Suppressor macrophage treated with lipopolysaccharide for 4 hours (primary cell): ENCODE data around the gene MRPL9.
"Not testable (repeated sequence)": the region's sequence is repeated elsewhere in the genome, so short reads cannot be mapped to it uniquely, and the experiment has no call there.

Experiments used
- DNase-seq: peaks from one replicate; pipeline ENCODE4 v3.0.0-alpha.2; 2020

The MRPL9 gene

DNA sequence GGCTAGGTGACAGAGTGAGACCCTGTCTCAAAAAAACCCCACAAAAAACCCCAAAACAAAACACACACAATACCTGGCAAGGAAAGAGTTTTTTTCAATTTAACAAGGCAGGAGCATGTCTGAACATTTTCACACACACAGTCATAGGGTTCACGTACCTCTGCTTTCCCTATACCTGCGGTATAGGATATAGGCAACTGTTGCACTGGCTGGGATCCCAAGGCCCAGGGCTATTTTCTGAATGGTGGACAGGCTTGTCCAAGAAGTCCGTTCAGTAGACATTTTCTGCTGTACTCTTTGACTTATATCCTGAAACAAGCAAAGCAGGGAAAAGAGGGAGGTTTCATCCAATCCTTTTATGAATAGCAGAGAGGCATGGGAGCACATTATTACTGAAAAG lies 19.4 kb upstream of the MRPL9 start:
- no peak for DNase-seq

DNA sequence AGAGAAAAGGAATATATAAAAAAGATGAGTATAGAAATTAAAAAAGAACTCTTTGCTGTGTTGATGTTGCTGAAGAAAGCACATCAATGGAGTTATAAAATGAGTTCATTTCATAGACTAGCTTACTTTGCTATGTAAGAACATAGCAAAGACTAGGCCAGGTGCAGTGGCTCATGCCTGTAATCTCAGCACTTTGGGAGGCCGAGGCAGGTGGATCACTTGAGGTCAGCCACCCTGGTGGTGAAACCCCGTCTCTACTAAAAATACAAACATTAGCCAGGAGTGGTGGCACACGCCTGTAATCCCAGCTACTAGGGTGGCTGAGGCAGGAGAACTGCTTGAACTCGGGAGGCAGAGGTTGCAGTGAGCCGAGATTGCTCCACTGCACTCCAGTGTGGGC lies 18.7 kb upstream of the MRPL9 start:
- DNase-seq: not testable (repeated sequence)

DNA sequence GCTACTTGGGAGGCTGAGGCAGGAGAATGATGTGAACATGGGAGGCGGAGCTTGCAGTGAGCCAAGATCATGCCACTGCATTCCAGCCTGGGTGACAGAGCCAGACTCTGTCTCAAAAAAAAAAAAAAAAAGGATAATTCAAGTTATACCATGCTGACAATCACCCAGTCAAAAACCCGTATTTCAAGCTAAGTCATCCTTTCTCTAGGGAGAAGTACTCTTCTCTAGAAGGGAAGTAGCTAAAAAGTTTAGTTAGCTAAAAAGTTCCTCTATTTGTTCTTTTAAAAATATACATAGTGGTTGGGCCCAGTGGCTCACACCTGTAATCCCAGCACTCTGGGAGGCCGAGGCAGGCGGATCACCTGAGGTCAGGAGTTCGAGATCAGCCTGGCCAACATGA lies 17.4 kb upstream of the MRPL9 start:
- DNase-seq: not testable (repeated sequence)

DNA sequence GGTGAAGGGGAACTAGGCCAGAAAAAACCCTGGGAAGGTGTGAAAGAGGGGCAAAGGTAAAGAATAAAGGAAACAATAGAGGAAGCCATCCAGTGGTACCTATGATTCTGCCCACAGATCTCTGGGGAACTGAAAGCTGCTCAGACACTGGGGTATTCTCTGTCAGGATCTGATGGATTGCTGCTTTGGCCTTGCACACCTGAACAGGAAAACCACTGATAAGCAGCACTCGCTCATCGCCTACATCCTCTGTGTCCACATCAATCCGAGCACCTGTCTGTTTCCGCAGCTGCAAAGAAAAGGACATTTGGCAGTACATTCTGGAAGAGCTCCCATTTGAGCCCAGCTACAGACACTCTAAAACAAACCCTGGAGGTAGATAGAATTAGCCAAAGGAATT lies 16.6 kb upstream of the MRPL9 start:
- DNase-seq: no peak

DNA sequence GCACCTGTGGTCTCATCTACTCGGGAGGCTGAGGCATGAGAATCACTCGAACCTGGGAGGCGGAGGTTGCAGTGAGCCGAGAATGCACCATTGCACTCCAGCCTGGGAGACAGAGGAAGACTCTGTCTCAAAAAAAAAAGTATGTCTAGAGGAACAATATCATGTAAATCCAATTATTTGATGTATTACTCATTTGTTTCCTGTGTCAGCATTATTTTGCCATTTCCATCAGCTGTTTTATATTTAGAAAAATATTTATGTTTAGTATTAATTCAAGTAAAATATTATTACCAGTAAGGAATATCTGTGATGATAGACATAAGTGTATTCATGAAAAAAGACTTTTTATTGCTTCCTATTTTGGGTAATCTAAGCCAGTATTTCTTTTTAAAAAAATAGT lies 14.0 kb upstream of the MRPL9 start:
- no peak for DNase-seq

DNA sequence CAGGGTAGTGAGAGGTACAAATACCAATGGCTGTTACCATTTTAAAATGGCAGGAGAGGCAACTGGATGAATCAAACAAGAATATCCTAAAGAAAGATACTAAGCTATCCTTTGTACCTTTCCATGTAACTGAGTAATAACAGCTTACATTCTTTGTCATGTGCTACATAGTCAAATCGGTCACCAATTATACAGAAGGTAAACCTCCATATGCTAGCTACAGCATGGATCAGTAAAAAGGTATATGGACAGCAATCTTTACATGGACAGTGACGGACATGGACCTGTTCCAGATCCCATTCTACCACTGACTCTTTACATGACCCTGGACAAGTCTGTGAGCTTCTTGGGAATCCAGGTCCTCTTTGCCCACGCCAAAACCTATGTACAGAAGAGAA lies 13.4 kb upstream of the MRPL9 start:
- DNase-seq: no peak

DNA sequence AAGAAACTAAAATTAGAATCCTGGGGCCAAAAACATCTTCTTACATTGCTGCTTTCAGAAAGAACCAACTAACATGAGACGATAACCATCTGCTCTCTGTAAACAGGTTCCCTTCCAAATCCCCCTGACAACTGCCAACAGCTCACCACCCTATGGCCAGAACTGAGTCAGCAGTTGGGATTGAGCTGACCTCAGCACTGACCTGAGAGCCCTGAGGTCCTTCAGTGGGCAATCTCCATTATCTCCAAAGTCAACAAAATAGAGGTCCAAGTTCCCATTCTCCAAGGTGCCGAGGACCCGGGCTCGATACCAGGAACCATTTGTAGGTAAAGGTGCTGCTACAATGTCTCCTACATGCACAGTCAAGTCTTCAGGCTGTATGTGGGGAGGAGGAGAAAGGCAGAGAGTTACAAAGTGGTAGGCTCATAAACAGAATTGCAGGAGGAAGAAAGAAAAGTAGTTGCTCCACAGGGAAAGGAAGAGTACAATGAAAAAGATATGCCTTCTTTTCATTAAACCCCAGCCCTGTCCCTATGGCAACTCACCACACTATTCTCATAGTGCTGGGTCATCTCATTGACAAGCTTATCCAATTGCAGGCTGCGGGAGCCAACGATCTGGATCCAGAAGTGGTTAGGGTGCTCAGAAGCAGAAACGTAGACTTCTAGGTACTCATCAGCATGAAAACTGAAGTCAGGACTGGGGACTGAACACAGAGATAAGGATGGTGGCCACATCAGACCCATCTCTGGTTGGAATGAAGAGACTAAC lies 12.8 kb upstream of the MRPL9 start:
- no peak for DNase-seq

DNA sequence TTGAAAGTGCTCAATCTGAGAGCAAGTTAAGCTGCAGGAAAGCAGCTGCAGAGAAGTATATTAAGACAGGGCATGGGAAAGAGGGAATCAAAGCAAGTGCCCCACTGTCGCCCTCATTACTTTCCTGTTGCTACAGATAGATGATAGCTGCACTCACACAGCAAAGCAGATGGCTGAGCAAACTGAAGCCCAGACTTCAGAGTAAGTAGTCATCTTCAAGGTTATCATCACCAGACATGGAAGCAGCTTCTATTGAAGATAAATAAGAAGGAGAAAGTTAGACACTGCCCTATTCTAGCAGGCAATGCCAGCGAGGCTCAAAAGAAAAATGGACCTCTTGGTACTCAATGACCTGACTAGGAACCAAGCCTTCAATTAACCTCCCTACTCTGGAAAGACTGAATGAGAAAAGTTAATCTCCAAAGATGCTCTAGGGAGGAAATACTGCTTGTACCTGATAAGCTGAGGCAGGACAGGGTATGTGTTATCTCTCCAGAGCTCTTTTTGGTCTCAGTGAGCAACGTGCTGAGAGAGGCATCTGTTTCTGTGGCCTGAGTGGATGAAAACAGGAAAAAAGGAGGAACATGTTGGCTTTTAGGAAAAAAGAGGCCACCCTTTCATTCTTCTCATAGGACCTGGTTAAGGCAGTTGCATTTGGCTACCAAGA lies 11.1 kb upstream of the MRPL9 start:
- no peak for DNase-seq

DNA sequence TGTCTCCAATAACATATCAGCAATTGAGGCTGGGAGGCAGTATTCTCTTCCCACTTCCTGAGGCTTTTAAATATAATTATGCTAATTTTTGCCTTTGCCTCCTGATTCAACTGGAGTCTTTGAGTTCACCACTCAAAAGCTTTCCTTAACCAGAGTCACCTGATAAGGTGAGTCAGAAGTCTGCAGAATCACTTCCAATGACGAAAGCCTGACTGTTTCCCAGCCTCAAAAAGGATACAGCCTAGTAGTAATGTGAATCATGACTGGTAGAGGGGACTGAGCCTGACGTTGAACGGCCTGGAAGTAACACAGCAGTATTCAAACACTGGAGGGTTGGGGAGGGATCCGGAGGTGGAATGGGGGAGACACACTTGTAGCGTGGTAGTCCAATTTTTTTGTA lies 10.4 kb upstream of the MRPL9 start:
- no peak for DNase-seq

DNA sequence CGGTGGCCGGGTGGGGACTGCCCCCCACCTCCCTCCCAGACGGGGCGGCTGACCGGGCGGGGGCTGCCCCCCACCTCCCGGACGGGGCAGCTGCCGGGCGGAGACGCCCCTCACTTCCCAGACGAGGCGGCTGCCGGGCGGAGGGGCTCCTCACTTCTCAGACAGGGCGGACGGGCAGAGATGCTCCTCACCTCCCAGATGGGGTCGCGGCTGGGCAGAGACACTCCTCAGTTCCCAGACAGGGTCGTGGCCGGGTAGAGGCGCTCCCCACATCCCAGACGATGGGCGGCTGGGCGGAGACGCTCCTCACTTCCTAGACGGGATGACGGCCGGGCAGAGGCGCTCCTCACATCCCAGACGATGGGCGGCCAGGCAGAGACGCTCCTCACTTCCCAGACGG lies 6.0 kb upstream of the MRPL9 start:
- DNase-seq: not testable (repeated sequence)

DNA sequence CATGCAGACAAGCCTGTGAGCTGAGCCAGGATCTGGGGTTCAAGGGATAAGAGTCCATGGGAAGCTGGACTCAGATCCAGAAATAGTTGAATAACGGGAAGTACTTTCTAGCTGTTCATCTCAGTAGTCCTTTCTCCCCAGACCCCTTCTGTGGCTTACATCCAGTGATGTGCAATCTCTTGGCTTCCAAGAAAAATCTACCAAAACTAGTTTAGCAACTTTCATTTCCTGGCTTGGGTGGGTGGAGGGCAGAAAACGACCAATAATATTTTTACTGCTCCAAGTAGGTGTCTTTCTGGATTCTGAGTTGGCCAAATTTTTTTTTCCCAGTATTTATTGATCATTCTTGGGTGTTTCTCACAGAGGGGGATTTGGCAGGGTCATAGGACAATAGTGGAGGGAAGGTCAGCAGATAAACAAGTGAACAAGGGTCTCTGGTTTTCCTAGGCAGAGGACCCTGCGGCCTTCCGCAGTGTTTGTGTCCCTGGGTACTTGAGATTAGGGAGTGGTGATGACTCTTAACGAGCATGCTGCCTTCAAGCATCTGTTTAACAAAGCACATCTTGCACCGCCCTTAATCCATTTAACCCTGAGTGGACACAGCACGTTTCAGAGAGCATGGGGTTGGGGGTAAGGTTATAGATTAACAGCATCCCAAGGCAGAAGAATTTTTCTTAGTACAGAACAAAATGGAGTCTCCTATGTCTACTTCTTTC lies 5.2 kb upstream of the MRPL9 start:
- DNase-seq: not testable (repeated sequence)

DNA sequence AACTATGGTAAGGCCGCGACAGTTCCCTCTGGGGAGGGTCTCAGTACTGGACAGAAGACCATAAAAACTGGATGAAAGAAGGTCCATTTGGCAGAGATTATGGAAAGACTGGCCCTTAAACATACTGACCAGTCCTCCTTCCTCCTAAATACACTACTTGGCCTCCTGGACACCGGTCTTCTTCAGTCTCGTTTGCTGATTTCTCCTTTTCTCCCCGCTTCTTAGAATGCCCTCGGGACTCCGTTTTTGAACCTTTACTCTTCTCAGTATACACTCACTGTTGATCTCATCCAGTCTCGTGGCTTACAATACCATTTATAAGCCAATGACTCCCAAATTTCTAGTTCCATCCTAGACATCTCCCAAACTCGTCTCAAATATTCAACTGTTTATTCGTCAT lies 694 bp upstream of the MRPL9 start:
- DNase-seq: no peak

DNA sequence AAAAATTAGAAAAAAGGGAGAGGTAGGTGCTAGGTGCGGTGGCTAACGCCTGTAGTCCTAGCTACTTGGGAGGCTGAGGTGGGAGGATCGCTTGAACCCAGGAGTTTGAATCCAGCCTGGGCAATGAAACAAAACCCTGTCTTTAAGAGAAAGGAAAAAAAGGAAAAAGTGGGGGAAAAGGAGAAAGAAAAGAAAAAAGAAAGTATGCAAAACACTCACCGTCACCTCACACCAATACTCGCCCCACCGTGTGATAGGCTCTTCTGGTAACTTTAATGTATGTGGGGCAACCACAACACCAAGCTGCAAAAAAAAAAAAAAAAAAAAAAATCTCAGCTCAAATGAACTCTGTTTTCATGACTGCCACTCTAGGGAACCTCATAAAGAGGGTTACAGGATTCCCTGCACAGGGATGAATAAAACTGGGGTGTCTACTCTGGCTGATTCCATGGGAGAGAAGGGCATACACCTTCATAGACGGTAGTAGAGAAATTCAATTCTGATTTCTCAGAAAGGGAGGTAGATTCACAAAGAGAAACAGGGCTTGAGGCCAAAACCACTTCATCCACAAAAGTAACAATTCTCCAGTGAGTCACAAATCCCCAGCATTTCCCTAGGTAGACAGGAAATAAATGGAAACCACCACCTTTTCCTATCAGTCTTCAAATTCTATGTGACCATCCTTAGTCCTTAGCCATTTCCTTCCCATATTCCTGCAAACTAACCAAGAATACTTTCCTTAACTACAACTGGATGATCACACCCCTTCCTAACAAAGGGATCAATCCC lies 2.5 kb downstream of the MRPL9 start:
- DNase-seq: no peak

DNA sequence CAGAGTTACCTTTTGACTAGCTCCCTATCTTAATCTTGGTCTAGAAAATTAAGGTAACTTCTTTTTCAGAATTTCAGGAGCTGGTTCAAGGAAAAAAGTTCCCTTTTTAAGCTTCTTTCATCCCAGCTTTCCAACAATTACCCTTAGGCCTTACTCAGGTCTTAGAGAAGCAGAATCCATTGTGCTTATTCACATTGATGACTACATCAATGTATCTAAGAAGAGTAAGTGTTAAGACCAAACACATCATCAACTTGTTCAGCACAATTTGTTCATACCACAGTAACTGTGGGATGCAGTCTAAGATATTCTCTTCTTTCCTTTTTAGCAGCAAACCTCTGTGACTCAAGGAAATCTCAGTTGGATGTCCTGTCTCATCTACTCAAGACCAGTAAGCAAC lies 4.1 kb downstream of the MRPL9 start:
- no peak for DNase-seq

DNA sequence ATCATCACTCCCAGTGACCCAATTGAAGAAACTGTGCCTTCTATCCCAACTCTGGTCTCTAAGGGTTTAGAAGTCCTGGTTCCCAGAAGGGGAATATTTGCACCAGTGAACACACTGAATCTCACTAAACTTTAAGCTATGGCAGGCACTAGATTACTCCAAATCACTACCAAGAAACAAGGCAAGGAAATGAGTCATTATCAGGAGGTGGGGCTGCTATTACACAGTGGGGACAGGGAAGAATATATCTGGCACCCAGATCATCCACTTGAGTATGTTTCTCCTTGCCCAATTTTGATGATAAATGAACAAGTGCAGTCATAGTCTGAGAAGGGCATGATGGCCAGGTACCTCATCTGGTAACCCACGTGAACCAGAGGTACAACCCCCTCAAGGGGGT lies 7.0 kb downstream of the MRPL9 start:
- peak; percentile 25 for DNase-seq

DNA sequence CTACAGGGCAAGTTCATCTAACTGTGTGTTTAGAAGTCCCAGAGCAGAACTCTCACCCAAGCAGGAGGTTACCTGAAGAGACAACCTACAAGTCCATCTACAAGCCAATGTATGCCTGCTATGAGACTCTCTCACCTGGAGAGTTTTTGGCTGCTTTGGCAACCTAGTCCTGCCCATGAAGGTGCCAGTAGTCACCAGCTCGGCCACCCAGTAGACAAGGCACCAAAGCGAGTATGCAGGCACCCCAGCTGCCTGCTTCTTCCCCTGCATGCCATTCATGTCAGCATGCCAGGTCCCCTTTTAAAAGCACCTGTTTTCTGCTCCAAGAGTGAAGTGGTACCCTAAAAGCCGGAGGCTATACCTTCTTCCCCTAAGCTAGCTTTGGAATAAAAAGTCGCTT lies 21.8 kb downstream of the MRPL9 start:
- DNase-seq: no peak

DNA sequence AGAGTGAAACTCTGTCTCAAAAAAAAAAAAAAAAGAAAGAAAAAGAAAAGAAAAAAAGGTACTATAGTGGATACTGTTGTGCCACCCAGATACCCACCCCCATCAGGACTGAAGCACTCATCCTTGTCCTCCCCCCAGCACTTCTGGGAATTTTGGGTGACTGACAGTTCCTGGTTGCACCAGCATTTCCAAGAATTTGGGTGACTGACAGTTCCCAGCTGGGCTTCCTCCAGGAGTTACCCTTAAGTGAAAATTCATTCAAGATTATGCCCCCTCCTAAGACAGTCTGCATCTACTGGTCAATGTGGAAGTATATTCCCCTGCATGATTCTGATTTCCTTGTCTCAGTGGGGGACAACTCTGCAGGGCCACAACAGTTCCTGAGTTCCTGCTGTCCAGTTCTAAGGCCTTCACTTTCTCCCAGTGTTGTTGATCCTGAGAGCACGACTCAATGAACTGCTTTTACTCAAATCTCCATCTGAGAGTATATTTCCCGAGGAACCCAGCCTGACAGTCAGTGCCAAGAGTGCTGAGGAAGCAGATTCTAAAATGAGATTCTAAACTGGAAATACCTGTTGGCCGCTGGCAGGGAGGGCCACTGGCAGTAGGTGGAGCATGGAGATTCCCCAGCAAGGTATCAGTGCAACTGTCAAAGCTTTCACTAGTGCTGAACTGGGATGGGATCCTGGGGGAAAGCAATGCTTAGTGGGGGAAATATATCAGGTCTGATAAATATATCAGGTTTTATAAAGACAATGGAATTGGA lies 23.5 kb downstream of the MRPL9 start:
- DNase-seq: peak; percentile 26

DNA sequence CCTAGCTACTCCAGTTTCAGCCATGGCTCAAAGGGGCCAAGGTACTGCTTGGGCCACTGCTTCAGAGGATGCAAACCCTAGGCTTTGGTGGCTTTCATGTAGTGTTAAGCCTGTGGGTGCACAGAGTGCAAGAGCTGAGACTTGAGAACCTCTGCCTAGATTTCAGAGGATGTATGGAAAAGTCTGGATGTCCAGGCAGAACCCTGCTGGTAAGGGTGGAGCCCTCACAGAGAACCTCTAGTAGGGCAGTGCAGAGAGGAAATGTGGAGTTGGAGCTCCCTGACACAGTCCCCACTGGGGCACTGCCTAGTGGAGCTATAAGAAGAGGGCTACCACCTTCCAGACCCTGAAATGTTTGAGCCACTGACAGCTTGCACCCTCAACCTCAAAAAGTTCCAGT lies 25.8 kb downstream of the MRPL9 start:
- no peak for DNase-seq

DNA sequence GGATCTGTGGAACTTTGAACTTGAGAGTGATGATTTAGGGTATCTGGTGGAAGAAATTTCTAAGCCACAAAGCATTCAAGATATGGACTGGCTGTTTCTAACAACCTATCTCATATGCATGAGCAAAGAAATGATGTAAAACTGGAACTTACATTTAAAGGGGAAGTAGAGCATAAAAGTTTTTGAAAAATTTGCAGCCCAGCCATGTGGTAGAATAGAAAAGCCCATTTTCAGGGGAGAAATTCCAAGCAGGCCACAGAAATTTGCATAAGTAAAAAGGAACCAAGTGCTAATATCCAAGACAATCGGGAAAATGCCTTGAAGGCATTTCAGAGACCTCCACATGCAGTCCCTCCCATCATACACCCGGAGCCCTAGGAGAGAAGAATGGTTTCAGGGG lies 26.3 kb downstream of the MRPL9 start:
- peak; percentile 35 for DNase-seq

DNA sequence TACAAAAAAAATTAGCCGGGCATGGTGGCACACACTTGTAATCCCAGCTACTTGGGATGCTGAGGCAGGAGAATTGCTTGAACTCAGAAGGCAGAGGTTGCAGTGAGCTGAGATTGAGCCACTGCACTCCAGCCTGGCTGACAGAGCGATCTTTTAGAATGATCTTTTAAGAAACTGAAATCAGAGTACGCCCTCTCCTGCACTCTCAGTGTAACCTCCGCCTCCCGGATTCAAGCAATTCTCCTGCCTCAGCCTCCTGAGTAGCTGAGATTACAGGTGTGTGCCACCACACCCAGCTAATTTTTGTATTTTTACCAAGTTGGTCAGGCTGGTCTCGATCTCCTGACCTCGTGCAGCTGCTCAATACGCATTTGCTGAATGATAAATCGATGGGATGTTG lies 29.3 kb downstream of the MRPL9 start:
- DNase-seq: not testable (repeated sequence)

DNA sequence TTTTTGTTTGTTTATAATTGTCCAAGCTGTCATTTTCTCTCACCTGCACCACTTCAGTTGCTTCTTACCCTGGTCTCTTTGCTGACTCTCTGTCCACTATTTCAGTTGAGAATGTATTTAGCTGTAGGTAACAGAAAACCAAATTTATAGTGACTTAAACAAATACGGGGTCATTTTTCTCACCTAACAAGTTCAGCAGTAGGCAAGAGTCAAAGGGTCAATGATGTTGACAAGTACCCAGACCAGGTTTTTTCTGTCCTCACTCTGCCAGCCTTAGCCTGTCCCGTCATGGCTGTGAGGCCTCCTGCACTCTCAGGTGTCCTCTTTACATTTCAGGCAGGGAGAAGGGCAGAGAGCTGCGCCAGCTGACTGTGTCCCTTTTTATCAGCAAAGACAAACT lies 30.2 kb downstream of the MRPL9 start:
- no peak for DNase-seq

DNA sequence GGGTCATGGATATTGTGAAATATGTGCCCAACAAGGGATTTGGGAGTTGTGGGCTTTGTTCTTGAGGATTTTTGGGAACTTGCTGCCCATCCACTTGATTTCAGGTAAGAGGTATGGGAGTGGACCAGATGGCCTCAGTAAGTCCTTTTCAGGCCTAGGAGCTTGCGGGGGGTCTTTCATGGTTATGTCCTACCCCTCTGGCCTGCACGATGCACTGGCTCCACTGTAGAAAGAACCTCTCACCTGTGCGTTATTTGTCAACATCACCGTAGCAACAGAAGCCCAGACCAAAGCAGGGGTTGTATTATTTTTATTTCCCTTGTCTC lies 33.4 kb downstream of the MRPL9 start:
- DNase-seq: no peak
